HG02938 (cell line): ENCODE measurements around the gene CLEC2L.

ENCODE experiments used
- ATAC-seq: cut with Tn5 transposase; IDR thresholded peaks from one replicate; pipeline ENCODE4 v1.9.1; 2021; ENCODE audit warnings: mild to moderate bottlenecking, moderate library complexity; ENCODE audit not compliant: unreplicated experiment

Gene CLEC2L

GRCh38 chr7:139523199-139523941 is at the start of gene CLEC2L:
Gene CLEC2L (plus strand): TSS chr7:139523685. CDS start chr7:139523928, 243 bp downstream.
- ATAC-seq: no peak

- no peak for ATAC-seq
Measured at GRCh38 chr7:139476139-139476538, 47.3 kb upstream of the CLEC2L start.

- ATAC-seq: no peak
Measured at GRCh38 chr7:139476891-139477290, 46.6 kb upstream of the CLEC2L start.

GRCh38 chr7:139479620-139480019 is 43.9 kb upstream of the CLEC2L start:
- ATAC-seq: no peak

GRCh38 chr7:139481364-139481763 is 42.1 kb upstream of the CLEC2L start:
- no peak for ATAC-seq

- ATAC-seq: no peak
Measured at GRCh38 chr7:139482122-139482521, 41.4 kb upstream of the CLEC2L start.

- peak; percentile 25 for ATAC-seq
Measured at GRCh38 chr7:139482662-139483466, 40.6 kb upstream of the CLEC2L start.

GRCh38 chr7:139487366-139488080 is 36.0 kb upstream of the CLEC2L start:
- no peak for ATAC-seq

- ATAC-seq: no peak
Measured at GRCh38 chr7:139488810-139489209, 34.7 kb upstream of the CLEC2L start.

GRCh38 chr7:139490130-139490529 is 33.4 kb upstream of the CLEC2L start:
- ATAC-seq: no peak

- ATAC-seq: no peak
Measured at GRCh38 chr7:139492293-139492692, 31.2 kb upstream of the CLEC2L start.

- peak; percentile 81 for ATAC-seq
Measured at GRCh38 chr7:139494835-139495579, 28.5 kb upstream of the CLEC2L start.

GRCh38 chr7:139495580-139496125 is 27.8 kb upstream of the CLEC2L start:
- ATAC-seq: no peak

GRCh38 chr7:139496528-139496927 is 27.0 kb upstream of the CLEC2L start:
- no peak for ATAC-seq

- no peak for ATAC-seq
Measured at GRCh38 chr7:139500770-139501138, 22.7 kb upstream of the CLEC2L start.

GRCh38 chr7:139502226-139502625 is 21.3 kb upstream of the CLEC2L start:
- ATAC-seq: no peak

GRCh38 chr7:139505563-139505962 is 17.9 kb upstream of the CLEC2L start:
- ATAC-seq: no peak

- no peak for ATAC-seq
Measured at GRCh38 chr7:139509535-139509934, 13.9 kb upstream of the CLEC2L start.

GRCh38 chr7:139511315-139511714 is 12.2 kb upstream of the CLEC2L start:
- no peak for ATAC-seq

GRCh38 chr7:139515266-139515665 is 8.2 kb upstream of the CLEC2L start:
- no peak for ATAC-seq

- no peak for ATAC-seq
Measured at GRCh38 chr7:139521439-139521838, 2.0 kb upstream of the CLEC2L start.
